ENCODE measurements around the gene PTPRD. TPM values are rescaled to one million over a fixed set of nuclear protein-coding genes. Genes with fewer than 3 reads are reported as not detected.
"Not testable (repeated sequence)": the region's sequence is repeated elsewhere in the genome, so short reads cannot be mapped to it uniquely, and the experiment has no call there.

PTPRD gene
- total RNA-seq, 1 donor from 2014 or later: 7.8 TPM

DNA sequence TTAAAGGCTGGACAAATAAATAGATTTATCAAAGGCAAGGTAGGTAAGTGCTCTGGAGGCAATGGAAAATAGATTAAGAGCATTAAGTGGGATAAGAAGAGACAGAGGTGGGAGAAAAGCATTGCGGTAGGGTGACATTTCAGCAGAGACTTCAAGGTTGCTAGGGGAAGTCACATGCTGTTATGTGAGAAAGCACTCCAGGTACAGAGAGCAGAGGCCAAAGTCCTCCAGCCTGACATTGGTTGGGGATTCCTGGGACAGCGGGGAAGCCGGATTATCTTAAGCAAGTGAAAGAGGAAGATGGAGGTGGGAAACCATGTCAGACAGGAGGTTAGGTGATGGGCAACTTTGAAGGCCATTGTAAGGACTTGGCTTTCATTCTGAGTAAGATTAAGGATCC lies 1222.9 kb downstream of the PTPRD start:
- intact Hi-C loops (cut with DNase I): no loop called here
- ATAC-seq (ENCODE audit: poor library complexity): no peak
- DNase-seq: no peak

DNA sequence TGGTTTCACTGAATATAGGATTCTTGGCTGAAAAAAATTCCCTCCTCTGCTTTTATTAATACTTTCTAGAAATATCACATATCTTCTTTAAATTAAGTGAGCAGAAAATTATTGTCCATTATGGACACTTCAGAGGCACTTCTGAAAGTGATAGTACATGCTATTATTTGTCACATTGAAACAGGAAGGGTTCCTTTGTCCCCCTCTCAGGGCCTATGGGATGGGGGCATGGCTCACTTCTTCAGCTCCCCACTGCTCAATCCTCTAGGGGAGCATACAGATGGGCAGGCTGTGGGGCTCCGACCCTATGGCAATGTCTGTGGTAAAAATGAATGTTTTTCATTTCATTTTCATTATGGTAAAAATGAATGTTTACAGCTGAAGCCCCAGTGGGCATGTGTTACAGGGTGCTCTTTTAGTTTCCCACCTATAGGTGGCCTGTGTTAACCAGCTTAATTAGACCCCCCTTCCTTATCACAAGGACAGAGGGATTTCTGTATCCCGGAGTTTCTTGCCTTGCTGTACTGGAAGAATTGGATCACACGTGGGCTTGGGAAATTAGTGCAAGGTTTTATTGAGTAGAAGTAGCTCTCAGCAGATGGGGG lies 1225.2 kb downstream of the PTPRD start:
- intact Hi-C loops (cut with DNase I): no loop called here
- DNase-seq (no peak), ATAC-seq (ENCODE audit: poor library complexity) (no peak)

DNA sequence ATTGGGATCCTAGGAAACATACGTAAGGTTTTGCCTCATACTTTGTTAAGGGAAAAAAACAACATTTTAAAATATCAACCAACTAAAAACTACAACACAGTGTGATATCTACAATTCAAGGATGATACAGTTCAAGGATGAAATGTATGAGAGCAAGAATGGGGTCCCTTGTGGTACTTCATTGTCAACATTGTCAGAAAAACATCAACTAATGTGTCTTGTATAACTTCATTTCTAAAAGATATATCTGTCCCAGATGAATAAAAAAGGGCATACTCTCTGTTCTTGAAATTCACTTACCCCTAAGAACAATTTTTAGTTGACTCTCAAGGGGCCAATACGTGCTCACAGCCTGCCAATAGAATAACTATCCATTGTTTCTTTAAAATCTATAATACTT lies 1250.5 kb downstream of the PTPRD start:
- intact Hi-C loops (cut with DNase I): no loop called here
- DNase-seq (no peak), ATAC-seq (ENCODE audit: poor library complexity) (no peak)

DNA sequence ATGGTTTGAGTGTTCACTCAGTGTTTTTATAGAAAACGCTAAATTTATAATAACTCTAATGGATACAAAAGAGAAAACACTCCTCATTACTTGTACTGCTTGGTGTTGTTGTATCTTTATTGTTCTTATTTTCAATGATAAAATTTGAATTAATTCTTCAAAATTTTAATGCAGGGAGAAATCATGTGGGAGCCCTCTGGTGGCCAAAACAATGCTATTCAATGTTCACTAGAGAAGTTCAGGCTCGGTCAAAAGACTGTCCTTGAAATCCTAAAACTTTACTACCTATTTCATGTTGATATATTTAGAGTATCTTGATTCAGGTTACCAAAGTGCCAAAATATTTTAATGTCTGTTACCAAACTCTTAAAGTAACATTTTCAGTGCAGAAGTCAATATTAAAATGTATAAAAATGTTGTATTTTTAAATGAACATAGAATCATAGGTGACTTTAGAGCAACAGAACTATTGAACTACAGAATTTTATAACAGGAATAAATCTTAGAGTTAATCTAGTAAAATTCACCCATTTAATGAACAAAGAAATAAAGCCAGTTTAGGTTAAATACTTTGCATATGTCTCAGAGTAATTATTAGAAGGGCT lies 1259.8 kb downstream of the PTPRD start:
- intact Hi-C loops (cut with DNase I): no loop called here
- ATAC-seq (ENCODE audit: poor library complexity): no peak
- no peak for DNase-seq

DNA sequence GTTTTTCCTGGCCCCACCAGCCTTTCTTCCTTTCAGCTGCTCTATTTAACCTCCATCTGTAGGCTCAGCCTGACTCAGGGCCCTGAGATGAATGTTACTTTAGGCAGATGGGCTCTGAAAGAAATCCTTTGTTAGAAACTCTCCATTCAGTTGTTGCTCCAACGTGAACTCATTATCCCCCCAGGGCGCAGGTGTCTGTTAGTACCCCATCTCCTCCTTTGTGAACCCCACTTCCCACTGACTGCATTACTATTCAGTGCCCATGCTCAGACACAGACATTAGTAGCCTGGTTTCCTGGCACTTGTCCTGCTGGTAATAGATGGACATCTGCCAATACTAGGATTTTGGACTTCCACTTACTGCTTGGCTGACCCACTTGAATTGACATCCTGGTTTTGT lies 1271.6 kb downstream of the PTPRD start:
- intact Hi-C loops (cut with DNase I): no loop called here
- DNase-seq: no peak

DNA sequence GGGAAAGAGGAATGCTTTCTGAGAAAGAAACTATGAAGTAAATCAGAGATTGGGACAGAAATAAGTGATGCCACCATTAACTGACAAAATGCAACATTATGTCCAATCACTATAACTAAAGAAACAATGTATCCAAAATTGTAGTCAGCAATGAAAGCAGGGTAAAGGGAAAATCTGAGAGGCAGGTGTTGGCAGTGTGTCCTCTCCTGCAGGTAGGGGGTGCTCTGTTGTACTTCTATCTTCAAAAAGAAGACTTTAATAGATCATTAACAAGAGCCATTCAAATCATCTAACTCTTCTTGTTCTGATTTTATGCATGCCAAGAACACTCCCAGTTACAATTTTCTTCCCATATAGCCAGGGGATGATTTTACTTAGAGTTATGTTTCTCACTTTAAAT lies 1275.7 kb downstream of the PTPRD start:
- intact Hi-C loops (cut with DNase I): no loop called here
- ATAC-seq (ENCODE audit: poor library complexity) (no peak), DNase-seq (no peak)

More for the DNA sequence above, 1271.6 kb downstream of the PTPRD start:
- ATAC-seq (ENCODE audit: poor library complexity): no peak

DNA sequence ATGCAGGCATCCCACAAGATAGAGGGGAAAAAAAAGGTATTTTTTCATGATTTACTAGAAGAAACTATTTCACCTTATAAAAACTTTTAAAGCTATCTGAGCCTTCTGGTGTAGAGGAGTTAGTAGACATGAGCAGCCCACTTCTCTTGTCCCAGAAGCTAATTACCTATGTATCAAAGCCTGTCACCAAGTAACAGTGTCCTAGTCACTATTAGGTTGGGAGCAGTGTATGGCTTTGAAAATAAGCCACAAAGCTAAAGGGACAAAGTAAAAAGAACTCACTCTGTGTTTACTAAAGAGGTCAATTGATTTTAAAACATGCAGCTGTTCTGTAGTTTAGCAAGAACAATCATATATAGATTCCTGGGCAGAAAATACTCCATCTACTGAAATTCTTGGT lies 1286.1 kb downstream of the PTPRD start:
- ATAC-seq (ENCODE audit: poor library complexity) (no peak), DNase-seq (no peak)
- intact Hi-C loops (cut with DNase I): no loop called here

DNA sequence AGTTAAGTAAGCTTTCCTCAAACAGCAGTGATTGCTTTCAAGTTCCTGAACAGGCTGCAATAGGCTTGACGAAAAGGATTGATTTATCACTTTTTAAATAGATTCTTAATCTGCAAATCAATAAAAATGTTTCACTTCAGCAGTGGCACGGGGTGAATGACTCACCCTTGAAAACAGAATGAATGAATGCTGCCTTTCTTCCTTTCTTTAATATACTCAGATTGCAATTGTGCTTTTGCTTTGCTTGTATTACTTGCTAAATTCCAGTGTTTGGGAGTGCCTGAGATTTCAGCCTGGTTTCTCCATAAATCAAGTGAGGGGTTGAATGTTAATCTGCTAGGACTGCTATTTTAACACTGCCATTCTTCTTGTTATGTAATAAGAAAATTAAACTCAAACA lies 1293.8 kb downstream of the PTPRD start:
- intact Hi-C loops (cut with DNase I): no loop called here
- ATAC-seq (ENCODE audit: poor library complexity) (no peak), DNase-seq (no peak)

DNA sequence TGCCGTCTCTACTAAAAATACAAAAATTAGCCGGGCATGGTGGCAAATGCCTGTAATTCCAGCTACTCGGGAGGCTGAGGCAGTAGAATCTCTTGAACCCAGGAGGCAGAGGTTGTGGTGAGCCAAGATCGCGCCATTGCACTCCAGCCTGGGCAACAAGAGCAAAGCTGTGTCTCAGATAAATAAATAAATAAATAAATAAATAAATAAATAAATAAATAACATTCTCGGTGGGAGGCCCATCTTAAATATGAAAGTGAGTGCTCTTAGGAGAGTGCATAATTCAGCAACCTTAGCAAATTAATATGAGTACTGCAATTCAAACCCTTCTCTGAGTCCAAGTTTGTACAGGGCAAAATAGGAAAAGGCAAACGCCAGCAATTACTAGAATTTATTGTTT lies 1302.1 kb downstream of the PTPRD start:
- DNase-seq; intact Hi-C loops (cut with DNase I); ATAC-seq (ENCODE audit: poor library complexity): not testable (repeated sequence)

DNA sequence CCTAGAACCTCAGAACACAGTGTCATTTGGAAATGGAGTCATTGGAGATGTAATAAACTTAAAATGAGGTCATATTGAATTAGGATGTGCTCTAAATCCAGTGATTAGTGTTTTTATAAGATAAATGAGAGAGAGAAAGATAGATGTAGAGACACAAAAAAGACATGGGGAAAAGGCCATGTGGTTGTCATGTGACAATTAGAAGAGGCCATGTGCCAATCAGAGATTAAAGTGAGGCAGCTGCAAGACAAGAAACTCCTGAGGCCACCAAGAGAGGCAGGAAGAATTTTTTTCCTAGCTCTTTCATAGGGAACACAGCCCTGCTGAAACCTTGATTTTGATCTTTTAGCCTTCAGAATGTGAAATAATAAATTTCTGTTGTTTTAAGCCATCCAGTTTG lies 1307.2 kb downstream of the PTPRD start:
- intact Hi-C loops (cut with DNase I): no loop called here
- ATAC-seq (ENCODE audit: poor library complexity): no peak
- DNase-seq: no peak

DNA sequence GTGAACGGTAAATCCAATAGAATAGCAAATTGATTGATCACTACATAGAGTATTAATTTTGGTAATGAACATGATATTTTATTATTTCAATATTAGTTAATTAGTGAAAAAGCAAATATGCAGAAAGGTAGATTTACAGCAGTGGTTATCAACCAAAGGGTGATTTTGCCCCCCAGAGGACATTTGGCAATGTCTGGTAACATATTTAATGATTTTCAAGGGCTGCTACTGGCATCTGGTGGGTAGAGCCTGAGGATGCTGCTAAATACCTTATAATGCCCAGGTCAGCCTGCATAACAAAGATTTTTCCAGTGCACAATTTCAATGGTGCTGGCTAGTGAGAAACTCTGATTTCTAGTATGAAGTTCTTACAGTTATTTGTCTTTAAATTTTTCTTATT lies 1313.7 kb downstream of the PTPRD start:
- DNase-seq (no peak), ATAC-seq (ENCODE audit: poor library complexity) (no peak)
- intact Hi-C loops (cut with DNase I): no loop called here

DNA sequence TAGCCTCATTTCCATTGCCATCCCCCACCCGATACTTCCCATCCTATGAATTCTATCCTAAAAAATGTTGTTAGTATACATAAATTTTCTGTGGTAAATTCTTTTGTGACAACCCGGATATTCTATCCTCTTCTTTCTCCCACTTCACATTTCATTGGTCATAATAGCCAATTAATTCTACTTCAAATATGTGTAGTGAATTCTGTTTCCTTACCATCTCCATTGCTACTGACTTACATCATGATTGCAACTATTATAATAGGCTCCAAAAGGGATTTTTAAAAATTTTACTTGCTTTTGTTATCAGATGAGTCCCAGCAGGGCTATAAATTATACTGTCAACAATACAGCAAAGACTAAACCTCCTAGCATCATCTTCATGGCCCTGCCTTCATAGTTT lies 1326.8 kb downstream of the PTPRD start:
- intact Hi-C loops (cut with DNase I): no loop called here
- no peak for ATAC-seq (ENCODE audit: poor library complexity)

DNA sequence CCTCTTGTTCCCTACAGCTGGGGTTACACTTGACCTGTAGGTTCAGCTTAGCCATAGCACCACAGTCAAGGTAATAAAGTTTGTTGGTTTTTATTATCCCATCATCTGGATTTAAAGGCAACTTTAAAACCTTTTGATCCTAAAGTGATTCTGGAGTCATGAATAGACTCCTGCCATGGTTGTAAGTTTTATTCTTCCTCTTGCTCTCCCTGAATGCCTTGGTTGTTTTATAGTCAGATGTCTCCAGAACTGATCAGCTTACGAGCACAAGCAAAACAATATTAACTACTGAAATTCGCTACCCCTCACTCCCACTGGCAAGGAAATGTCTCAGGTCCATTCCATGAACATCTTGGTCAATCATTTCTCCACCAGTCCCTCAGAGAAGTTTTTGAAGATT lies 1328.6 kb downstream of the PTPRD start:
- DNase-seq: no peak
- no peak for ATAC-seq (ENCODE audit: poor library complexity)
- intact Hi-C loops (cut with DNase I): no loop called here

More for the DNA sequence above, 1326.8 kb downstream of the PTPRD start:
- DNase-seq: no peak

DNA sequence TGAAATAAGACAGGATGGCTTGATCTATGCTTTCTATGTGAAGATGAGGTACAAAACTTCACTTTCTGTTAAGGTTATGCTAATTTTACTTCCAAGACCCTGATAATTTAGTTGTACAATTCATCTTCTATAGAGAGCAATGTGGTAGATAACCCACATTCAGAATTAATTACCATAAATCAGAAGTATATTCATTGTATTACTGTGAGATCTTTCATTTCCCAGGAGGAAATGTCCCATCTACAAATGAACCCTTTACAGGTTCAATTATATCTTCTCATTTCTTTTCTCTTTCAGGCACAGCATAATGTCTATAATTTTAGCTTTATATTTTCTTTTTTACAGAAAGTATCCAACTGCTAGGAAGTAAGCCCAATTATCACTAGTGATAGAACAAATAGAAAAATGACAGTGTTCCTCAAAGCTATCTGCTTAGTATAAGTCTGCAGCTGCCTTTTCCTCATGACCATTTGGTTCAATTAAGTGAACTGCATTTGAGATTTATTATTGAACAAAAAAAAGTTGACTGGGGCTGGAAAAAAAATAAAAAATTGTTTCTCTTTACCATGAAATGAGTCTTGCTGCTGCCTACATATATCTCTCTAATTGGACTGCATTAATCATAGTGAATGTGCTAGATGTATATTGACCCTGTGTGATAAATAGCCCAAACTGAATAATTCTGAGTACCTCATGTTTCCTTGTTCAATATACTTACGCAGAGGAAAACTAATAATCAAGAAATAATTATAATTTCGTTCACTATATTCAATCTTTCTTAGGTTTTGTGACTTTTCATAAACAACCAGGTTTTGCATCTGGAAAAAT lies 1329.4 kb downstream of the PTPRD start:
- DNase-seq (no peak), ATAC-seq (ENCODE audit: poor library complexity) (no peak)
- intact Hi-C loops (cut with DNase I): no loop called here

DNA sequence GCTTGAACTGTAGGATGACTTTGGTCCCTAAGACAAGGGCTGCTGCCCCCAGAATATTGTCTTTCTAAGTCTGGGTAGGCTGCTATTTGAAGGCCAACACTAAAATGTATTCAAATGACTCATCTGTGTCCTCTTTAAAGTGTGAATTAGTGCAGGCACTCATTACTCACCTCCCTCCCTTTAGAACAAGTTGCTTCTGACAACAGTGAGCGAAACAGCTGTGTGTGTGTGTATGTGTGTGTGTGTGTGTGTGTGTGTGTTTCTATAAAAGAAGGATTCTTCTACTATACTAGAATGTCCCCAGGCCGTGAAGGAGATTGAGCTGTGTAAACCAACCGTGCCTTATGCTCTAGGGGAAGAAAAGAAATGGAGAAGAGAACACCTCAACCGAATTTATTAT lies 1337.2 kb downstream of the PTPRD start:
- ATAC-seq (ENCODE audit: poor library complexity) (no peak), DNase-seq (no peak)
- intact Hi-C loops (cut with DNase I): no loop called here

DNA sequence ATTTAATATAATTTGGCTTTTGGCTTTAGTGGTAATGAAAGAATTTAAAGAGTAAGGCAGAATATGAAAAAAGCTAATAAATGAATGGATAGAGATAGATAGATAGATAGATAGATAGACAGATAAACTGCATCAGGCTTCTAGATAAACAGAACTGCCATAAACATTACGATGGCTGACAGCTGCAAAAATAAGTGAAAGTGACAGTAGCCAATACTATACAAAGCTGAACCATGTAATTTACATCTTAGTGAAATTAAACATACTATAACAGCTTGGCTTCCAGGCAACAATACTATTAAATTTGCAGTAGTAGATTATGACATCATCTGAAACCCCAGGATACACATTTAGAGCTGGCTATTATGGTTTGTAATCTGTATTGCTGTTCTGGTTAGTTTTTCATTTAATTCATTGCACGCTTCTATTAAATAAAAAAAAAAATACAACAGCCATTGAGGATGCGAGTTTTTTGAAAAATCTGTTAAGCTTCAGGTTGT lies 1354.8 kb downstream of the PTPRD start:
- intact Hi-C loops (cut with DNase I): no loop called here
- ATAC-seq (ENCODE audit: poor library complexity): no peak

DNA sequence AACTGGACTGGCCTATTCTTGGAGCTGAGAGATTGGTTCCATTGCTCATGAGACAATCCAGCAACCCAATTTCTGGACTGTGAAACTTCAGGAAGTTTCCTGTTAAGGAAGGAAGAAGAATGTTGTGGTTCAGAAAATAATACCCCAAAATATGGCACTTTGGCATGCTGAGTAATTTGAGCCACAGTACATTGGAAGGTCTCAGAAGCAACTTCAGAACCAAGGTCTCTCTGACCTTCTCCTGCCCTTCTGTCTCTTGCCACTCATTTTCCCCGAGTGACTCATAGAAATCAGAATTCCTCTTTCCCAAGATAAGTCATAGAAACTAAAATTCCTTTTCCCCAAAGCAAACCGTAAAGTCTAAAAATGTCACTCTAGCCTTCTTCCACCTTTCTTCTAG lies 1366.1 kb downstream of the PTPRD start:
- ATAC-seq (ENCODE audit: poor library complexity): no peak
- DNase-seq: no peak
- intact Hi-C loops (cut with DNase I): no loop called here

More for the DNA sequence above, 1354.8 kb downstream of the PTPRD start:
- no peak for DNase-seq

DNA sequence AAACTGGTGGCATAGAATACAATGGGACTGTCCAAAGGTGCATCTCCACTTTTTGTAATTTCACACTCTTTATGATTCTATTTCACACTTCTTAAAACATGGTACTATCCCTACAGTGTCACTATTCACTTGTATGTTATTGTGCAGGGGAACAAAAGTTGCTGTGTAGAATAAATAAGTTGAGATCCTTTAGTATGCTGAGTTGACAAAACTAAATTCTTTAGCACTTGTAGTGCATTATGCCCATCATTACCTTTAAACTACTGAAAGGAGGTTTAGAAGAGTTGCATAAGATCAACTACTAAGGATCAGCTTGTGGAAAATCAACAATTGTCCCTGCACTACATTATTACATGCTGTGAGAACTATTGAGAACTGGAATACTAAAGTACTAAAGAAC lies 1380.9 kb downstream of the PTPRD start:
- intact Hi-C loops (cut with DNase I): no loop called here
- ATAC-seq (ENCODE audit: poor library complexity) (no peak), DNase-seq (no peak)

DNA sequence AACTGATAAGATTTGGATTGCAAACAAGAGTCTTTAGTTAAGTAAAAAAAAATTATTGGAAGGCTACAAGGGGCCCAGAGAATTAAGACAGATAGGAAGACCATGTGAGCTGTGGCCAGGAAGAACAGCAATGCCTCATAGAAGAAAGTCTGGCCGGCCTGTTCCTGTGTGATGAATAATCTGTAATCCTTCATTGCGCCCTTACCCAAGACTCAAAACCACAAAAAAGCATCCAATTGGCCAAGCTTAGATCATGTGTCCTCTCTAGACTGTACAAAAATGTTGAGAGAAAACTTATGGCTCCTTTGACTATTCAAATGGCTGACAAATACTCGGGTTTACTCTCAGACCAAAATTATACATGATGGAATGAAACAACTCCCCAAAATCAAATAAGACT lies 1383.5 kb downstream of the PTPRD start:
- intact Hi-C loops (cut with DNase I): no loop called here
- DNase-seq (no peak), ATAC-seq (ENCODE audit: poor library complexity) (no peak)

DNA sequence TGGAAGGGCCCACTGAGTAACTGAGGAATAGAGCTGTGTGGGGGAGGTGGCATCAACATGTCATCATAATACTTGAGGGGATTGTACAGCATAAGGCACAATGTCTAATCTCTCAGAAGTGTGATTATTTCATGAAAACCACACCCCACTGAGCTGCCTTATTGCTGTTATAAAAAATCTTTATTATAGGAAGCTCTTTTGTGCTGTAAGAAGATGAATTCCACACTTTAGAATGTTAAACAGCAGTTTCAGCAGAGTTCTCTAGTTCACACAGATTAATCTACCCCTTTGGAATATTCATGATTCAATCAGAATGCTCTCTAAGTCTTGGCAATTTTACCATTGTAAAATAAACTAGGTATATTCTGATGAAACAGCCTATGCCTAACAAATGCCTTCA lies 1389.6 kb downstream of the PTPRD start:
- ATAC-seq (ENCODE audit: poor library complexity): no peak

More for the DNA sequence above, 1389.6 kb downstream of the PTPRD start:
- intact Hi-C loops (cut with DNase I): no loop called here
- no peak for DNase-seq

All from Right ventricle myocardium superior (tissue), 1 donor.